Lung (tissue), 12 donors: ENCODE measurements around the gene RASGRF2. TPM values are rescaled to one million over a fixed set of nuclear protein-coding genes. Genes with fewer than 3 reads are reported as not detected.

Experiments
- ATAC-seq: fragments of 200-7000 bp; cut with Tn5 transposase; one replicate; pipeline ENCODE4 v1.9.1; 2020; ENCODE audit warnings: moderate number of reproducible peaks; ENCODE audit not compliant: insufficient read depth, low FRiP score
- DNase-seq, 3 donors: peaks; one replicate each; pipeline ENCODE4 v3.0.0-alpha.2; 2013 to 2017
- H3K27ac ChIP-seq, 2 donors: one replicate each; pipeline ENCODE4 v1.5.1; 2013; ENCODE audit warnings: mild to moderate bottlenecking in 2 of 2, moderate library complexity in 2 of 2, control low read depth in 1 of 2, inconsistent platforms in 1 of 2, low read depth in 1 of 2, low read length in 1 of 2
- H3K27me3 ChIP-seq, 3 donors: one replicate each; pipeline ENCODE4 v1.5.1; 2013; ENCODE audit warnings: low read length in 2 of 3; ENCODE audit not compliant: control insufficient read depth in 3 of 3, insufficient read depth in 3 of 3
- H3K36me3 ChIP-seq, 4 donors: one replicate each; pipeline ENCODE4 v1.5.1; 2013; ENCODE audit warnings: low read length in 4 of 4, mild to moderate bottlenecking in 1 of 4, moderate library complexity in 1 of 4; ENCODE audit not compliant: control insufficient read depth in 4 of 4, insufficient read depth in 4 of 4
- H3K4me1 ChIP-seq, 5 donors: one replicate each; pipeline ENCODE4 v1.5.1; 2013; ENCODE audit warnings: low read length in 5 of 5, mild to moderate bottlenecking in 2 of 5, moderate library complexity in 1 of 5; ENCODE audit not compliant: control insufficient read depth in 5 of 5, insufficient read depth in 5 of 5
- H3K4me3 ChIP-seq: one replicate; pipeline ENCODE4 v1.5.1; 2013; ENCODE audit warnings: mild to moderate bottlenecking, control low read depth, moderate library complexity
- H3K9ac ChIP-seq, 2 donors: one replicate each; pipeline ENCODE4 v1.5.1; 2013; ENCODE audit warnings: low read length in 2 of 2, control low read depth in 1 of 2; ENCODE audit not compliant: insufficient read depth in 1 of 2
- H3K9me3 ChIP-seq, 4 donors: one replicate each; pipeline ENCODE4 v1.5.1; 2013; ENCODE audit warnings: low read length in 3 of 4, mild to moderate bottlenecking in 1 of 4, moderate library complexity in 1 of 4; ENCODE audit not compliant: control insufficient read depth in 4 of 4, insufficient read depth in 3 of 4
- WGBS, 2 donors: extraction: QIAGEN DNeasy Blood & Tissue Kit; methylation state at CpG; one replicate each; pipeline ENCODE4 v1.1.7; 2013; 5-methylcytosine and 5-hydroxymethylcytosine counted together
- polyA plus RNA-seq, 2 donors: library from polyadenylated mRNA; stranded (reverse); fragments of 200-250 nt; gene quantifications; one replicate each; pipeline ENCODE4 v1.2.1, GENCODE V29; 2013
- total RNA-seq, 2 donors: library from RNA; depleted of rRNA in 1 of 2; stranded (reverse); fragments of >200 nt in 1 of 2; gene quantifications; one replicate each; pipeline ENCODE4 v1.2.1, GENCODE V29; 2014 to 2021
- TF ChIP-seq, protein P1 (sequence below): IDR thresholded peaks from 2 replicates; pipeline ENCODE4 v1.5.1; 2012; ENCODE audit warnings: mild to moderate bottlenecking; ENCODE audit errors: control extremely low read depth, extremely low read depth
- donor health status: control.
- donor health status: control.
- donor health status: Bipolar disorder and iron deficiency.
- donor health status: healthy.
- donor health status: DM: yes; HTN: yes; CAD: no.

RASGRF2 gene
- total and polyA plus RNA-seq, 4 donors = 1.0 to 12.0 (median 2.7) TPM

DNA sequence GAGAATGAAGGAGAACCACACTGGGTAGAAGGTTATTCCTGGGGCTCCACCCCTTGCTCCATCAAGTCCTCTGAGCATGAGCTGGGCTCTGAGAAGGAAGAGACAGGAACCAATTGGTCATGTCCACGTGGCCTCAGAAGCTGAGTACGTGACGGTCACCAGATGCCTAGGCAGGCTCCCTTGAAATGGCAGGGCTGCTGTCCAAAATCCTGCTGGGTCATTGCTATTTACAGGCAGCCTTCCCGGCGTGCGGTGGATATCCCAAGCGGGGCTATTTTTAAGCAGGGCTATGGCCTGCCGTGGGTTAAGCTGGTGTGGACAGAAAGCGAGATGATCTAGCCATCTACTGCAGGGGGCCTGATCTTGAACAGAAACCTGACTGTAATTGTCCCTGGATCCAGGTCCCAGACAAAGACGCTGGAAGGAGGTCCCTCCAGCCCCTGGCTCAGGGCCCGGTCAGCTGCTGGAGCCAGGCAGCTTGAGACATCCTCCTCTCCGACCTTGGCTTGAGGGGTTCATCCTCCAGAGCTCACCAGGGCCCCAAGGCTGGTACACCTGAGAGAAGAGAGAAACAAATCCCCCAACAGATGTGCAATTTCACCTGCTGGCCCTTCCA, 272.4 kb downstream of the RASGRF2 start:
- 73 to 76% methylated on average over 12 of the region's 12 CpGs for WGBS, 2 donors
- Histone ChIP-seq H3K27me3 (no peaks in the 10 kb centered on the region), H3K27ac (peak overlapping the region in 1 of 2 donors; percentile 92), H3K9ac (no peak overlapping the region), H3K36me3 (no peaks in the 10 kb centered on the region), H3K9me3 (no peaks in the 10 kb centered on the region), H3K4me1 (peaks cover 0 to 19% (median 4%) of the 10 kb centered on the region in 5 donors), H3K4me3 (no peak overlapping the region)
- ATAC-seq = peak; percentile 14
- TF ChIP-seq, protein P1, sequence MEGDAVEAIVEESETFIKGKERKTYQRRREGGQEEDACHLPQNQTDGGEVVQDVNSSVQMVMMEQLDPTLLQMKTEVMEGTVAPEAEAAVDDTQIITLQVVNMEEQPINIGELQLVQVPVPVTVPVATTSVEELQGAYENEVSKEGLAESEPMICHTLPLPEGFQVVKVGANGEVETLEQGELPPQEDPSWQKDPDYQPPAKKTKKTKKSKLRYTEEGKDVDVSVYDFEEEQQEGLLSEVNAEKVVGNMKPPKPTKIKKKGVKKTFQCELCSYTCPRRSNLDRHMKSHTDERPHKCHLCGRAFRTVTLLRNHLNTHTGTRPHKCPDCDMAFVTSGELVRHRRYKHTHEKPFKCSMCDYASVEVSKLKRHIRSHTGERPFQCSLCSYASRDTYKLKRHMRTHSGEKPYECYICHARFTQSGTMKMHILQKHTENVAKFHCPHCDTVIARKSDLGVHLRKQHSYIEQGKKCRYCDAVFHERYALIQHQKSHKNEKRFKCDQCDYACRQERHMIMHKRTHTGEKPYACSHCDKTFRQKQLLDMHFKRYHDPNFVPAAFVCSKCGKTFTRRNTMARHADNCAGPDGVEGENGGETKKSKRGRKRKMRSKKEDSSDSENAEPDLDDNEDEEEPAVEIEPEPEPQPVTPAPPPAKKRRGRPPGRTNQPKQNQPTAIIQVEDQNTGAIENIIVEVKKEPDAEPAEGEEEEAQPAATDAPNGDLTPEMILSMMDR = no peak
- peak; percentile 37 to 66 (median 50) for DNase-seq

DNA sequence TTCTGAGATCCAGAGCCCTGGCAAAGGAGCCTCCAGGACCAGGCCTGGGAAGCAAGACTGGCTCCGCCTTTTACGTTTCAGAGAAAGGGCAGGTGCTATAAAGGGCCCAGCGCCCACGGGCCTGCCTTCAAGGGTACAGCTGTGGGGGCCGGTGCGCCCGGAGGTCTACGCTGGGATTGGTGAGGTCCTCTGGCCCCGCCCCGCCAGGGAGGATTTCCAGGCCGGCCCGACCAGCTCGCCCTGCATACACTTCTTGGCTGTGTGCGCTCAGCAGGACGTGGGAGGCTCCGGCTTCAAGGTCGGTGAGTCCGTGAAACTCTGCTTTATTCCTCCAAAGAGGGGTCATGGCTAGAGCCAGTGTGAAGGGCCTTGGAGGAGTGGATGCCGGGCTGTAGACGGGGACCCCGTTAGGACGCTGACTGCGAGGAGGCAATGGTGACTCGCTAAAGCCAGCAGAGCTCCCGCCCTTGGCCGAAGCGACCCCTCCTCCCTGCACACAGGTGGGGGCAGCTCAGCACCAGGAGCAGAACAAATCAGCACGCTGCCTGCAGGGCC, 273.0 kb downstream of the RASGRF2 start, which contains the start of gene CKMT2:
TSS of gene CKMT2 (plus strand) at position 243 of the 555 bp plus-strand sequence. CDS start 17,811 bp downstream, outside the sequence.
- TF ChIP-seq, protein P1 = no peak
- no peaks in the 10 kb centered on the region for H3K27me3 ChIP-seq
- peak within 1 kb of the TSS in 1 of 2 donors; percentile 92 for H3K27ac ChIP-seq
- ATAC-seq (peak; percentile 86), DNase-seq (peak; percentile 57 to 75 (median 67))
- 15 to 23% methylated on average over 28 of the region's 28 CpGs for WGBS, 2 donors
- no peak within 1 kb of the TSS for H3K9ac ChIP-seq
- no peaks in the 10 kb centered on the region for H3K9me3 ChIP-seq
- no peak within 1 kb of the TSS for H3K4me3 ChIP-seq
- H3K4me1 ChIP-seq = peaks cover 0 to 19% (median 4%) of the 10 kb centered on the region in 5 donors
- H3K36me3 ChIP-seq = no peaks in the 10 kb centered on the region

DNA sequence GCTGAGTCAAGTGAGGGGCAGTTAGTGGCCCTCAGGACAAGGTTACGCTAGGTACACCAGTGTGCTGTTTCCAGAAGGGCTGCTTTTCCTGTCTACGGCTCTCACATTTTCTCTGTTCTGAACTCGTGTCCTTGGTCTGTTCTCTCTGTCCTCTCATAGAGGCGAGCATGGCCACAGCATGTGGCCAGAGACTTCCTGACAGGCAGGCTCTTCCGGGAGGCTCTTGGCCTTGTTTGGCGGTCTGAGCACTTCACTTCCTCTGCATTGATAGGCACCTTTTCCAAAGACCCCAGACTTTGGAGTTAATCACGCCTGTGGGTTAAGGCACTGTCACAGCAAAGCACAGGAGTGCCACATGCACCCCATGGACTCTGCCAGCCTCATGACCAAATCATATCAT, 274.1 kb downstream of the RASGRF2 start:
- Histone ChIP-seq H3K9me3 (no peaks in the 10 kb centered on the region), H3K9ac (no peak overlapping the region), H3K4me1 (peaks cover 0 to 19% (median 4%) of the 10 kb centered on the region in 5 donors), H3K4me3 (no peak overlapping the region), H3K27ac (peak overlapping the region in 1 of 2 donors; percentile 84), H3K27me3 (no peaks in the 10 kb centered on the region), H3K36me3 (peaks cover 0 to 3% (median 0%) of the 10 kb centered on the region in 4 donors)
- ATAC-seq = no peak
- no peak for DNase-seq
- WGBS, 2 donors = 90 to 91% methylated on average over 7 of the region's 7 CpGs
- TF ChIP-seq, protein P1 = no peak
